Mesenchymal stem cell (in vitro differentiated cells and primary cell): ENCODE data around the gene LRRN4.
"Not testable (repeated sequence)": the region's sequence is repeated elsewhere in the genome, so short reads cannot be mapped to it uniquely, and the experiment has no call there.

Source experiments
- DNase-seq: peaks from one replicate; pipeline ENCODE4 v3.0.0-alpha.2; 2013
- H2AFZ ChIP-seq: one replicate; pipeline ENCODE4 v1.6.1; 2013; ENCODE audit warnings: low read depth, mild to moderate bottlenecking, control low read depth, inconsistent platforms, low read length, moderate library complexity
- H2AK5ac ChIP-seq: 2 replicates; pipeline ENCODE4 v1.6.1; 2013; ENCODE audit warnings: low read length, moderate library complexity, mild to moderate bottlenecking, inconsistent platforms; ENCODE audit not compliant: severe bottlenecking
- H2BK120ac ChIP-seq: one replicate; pipeline ENCODE4 v1.6.1; 2013; ENCODE audit warnings: low read depth, mild to moderate bottlenecking, inconsistent platforms, low read length, moderate library complexity
- H2BK12ac ChIP-seq, 2 experiments: one replicate each; pipeline ENCODE4 v1.6.1; 2013; ENCODE audit warnings: inconsistent platforms in 2 of 2, low read length in 2 of 2, mild to moderate bottlenecking in 2 of 2, moderate library complexity in 2 of 2, control low read depth in 1 of 2
- H2BK15ac ChIP-seq: one replicate; pipeline ENCODE4 v1.6.1; 2013; ENCODE audit warnings: mild to moderate bottlenecking, low read depth, inconsistent platforms; ENCODE audit not compliant: poor library complexity, severe bottlenecking
- H2BK5ac ChIP-seq: 2 replicates; pipeline ENCODE4 v1.6.1; 2013; ENCODE audit warnings: low read depth, mild to moderate bottlenecking, low read length, control low read depth, inconsistent platforms; ENCODE audit not compliant: poor library complexity, severe bottlenecking
- H3K14ac ChIP-seq, 2 experiments: one replicate each; pipeline ENCODE4 v1.6.1; 2013; ENCODE audit warnings: inconsistent platforms in 2 of 2, low read length in 2 of 2, control low read depth in 1 of 2, mild to moderate bottlenecking in 1 of 2, moderate library complexity in 1 of 2
- H3K18ac ChIP-seq, 2 experiments: one replicate each; pipeline ENCODE4 v1.6.1; 2013; ENCODE audit warnings: inconsistent platforms in 2 of 2, low read length in 2 of 2, control low read depth in 1 of 2, low read depth in 1 of 2, mild to moderate bottlenecking in 1 of 2
- H3K23ac ChIP-seq, 2 experiments: one replicate each; pipeline ENCODE4 v1.6.1; 2013; ENCODE audit warnings: inconsistent platforms in 2 of 2, low read length in 2 of 2, mild to moderate bottlenecking in 2 of 2, moderate library complexity in 2 of 2, control low read depth in 1 of 2
- H3K27ac ChIP-seq: 2 replicates; pipeline ENCODE4 v1.5.1; 2013; ENCODE audit warnings: mild to moderate bottlenecking, moderate library complexity, low read length, control low read depth, inconsistent platforms; ENCODE audit not compliant: poor library complexity, severe bottlenecking
- H3K27me3 ChIP-seq, 2 experiments: 2 replicates each; pipeline versions ENCODE4 v1.6.1 to v1.7.0; 2013; ENCODE audit warnings: low read length in 2 of 2, mild to moderate bottlenecking in 2 of 2, moderate library complexity in 2 of 2, control low read depth in 1 of 2, inconsistent platforms in 1 of 2; ENCODE audit not compliant: control insufficient read depth in 1 of 2, insufficient read depth in 1 of 2
- H3K36me3 ChIP-seq, 2 experiments: 2 replicates each; pipeline versions ENCODE4 v1.6.1 to v1.7.0; 2013; ENCODE audit warnings: low read length in 2 of 2, control low read depth in 1 of 2, inconsistent platforms in 1 of 2, low read depth in 1 of 2, mild to moderate bottlenecking in 1 of 2; ENCODE audit not compliant: insufficient read depth in 2 of 2, control insufficient read depth in 1 of 2
- H3K4ac ChIP-seq, 2 experiments: one replicate each; pipeline ENCODE4 v1.6.1; 2013; ENCODE audit warnings: inconsistent platforms in 2 of 2, low read length in 2 of 2, mild to moderate bottlenecking in 2 of 2, moderate library complexity in 2 of 2, control low read depth in 1 of 2, low read depth in 1 of 2
- H3K4me1 ChIP-seq: 2 replicates; pipeline ENCODE4 v1.6.1; 2013; ENCODE audit warnings: low read depth, low read length, control low read depth; ENCODE audit not compliant: control insufficient read depth, insufficient read depth
- H3K4me2 ChIP-seq: 2 replicates; pipeline ENCODE4 v1.6.1; 2013; ENCODE audit warnings: low read length, mild to moderate bottlenecking, inconsistent platforms; ENCODE audit not compliant: poor library complexity, severe bottlenecking
- H3K4me3 ChIP-seq, 2 experiments: 2 replicates each; pipeline versions ENCODE4 v1.5.1 to v1.7.0; 2013; ENCODE audit warnings: low read length in 2 of 2, mild to moderate bottlenecking in 2 of 2, control low read depth in 1 of 2, low read depth in 1 of 2; ENCODE audit not compliant: insufficient read depth in 1 of 2
- H3K79me1 ChIP-seq: replicated peaks from 2 replicates; pipeline ENCODE4 v1.6.1; 2013; ENCODE audit warnings: mild to moderate bottlenecking, control low read depth, low read length, inconsistent platforms; ENCODE audit not compliant: poor library complexity, severe bottlenecking
- H3K9ac ChIP-seq: 2 replicates; pipeline ENCODE4 v1.7.0; 2013; ENCODE audit warnings: mild to moderate bottlenecking, low read length, moderate library complexity
- H3K9me3 ChIP-seq: 2 replicates; pipeline ENCODE4 v1.7.0; 2013; ENCODE audit warnings: mild to moderate bottlenecking, low read length; ENCODE audit not compliant: control insufficient read depth
- H4K8ac ChIP-seq: one replicate; pipeline ENCODE4 v1.6.1; 2013; ENCODE audit warnings: inconsistent platforms, mild to moderate bottlenecking, low read length, moderate library complexity
- H4K91ac ChIP-seq: one replicate; pipeline ENCODE4 v1.6.1; 2013; ENCODE audit warnings: mild to moderate bottlenecking, low read length, inconsistent platforms
- WGBS: methylation state at CpG from one replicate; pipeline ENCODE4 v1.1.7; 2013; ENCODE audit warnings: mixed read lengths; 5-methylcytosine and 5-hydroxymethylcytosine counted together

The LRRN4 gene

GRCh38 chr20:6057139-6057538, 3.3 kb upstream of the LRRN4 start:
- H3K4me1 ChIP-seq: peaks cover 30% of the 10 kb centered on the region
- no peak overlapping the region for H3K4me2 ChIP-seq
- H3K27ac ChIP-seq: no peak overlapping the region
- no peaks in the 10 kb centered on the region for H3K9me3 ChIP-seq
- H4K8ac ChIP-seq: no peak overlapping the region
- no peak overlapping the region for H3K18ac ChIP-seq
- H2BK120ac ChIP-seq: no peak overlapping the region
- H3K4ac ChIP-seq: peak overlapping the region in 1 of 2 experiments; percentile 55
- H3K4me3 ChIP-seq: no peak overlapping the region
- H4K91ac ChIP-seq: no peak overlapping the region
- no peaks in the 10 kb centered on the region for H3K79me1 ChIP-seq
- no peaks in the 10 kb centered on the region for H3K36me3 ChIP-seq
- H3K14ac ChIP-seq: no peak overlapping the region
- no peak overlapping the region for H3K9ac ChIP-seq
- H2BK15ac ChIP-seq: no peak overlapping the region
- no peak overlapping the region for H3K23ac ChIP-seq
- H2AFZ ChIP-seq: no peak overlapping the region
- 92% methylated on average over 2 of the region's 2 CpGs for WGBS
- H3K27me3 ChIP-seq: peaks cover 0 to 38% of the 10 kb centered on the region in 2 experiments
- no peak for DNase-seq
- no peak overlapping the region for H2BK5ac ChIP-seq
- peak overlapping the region; percentile 23 for H2AK5ac ChIP-seq
- no peak overlapping the region for H2BK12ac ChIP-seq

GRCh38 chr20:6055981-6056569, 2.2 kb upstream of the LRRN4 start:
- H3K27me3 ChIP-seq: peaks cover 0 to 41% of the 10 kb centered on the region in 2 experiments
- peak overlapping the region in 1 of 2 experiments; percentile 22 for H3K14ac ChIP-seq
- no peak overlapping the region for H3K27ac ChIP-seq
- peak overlapping the region; percentile 44 to 60 for H2BK12ac ChIP-seq
- H2BK5ac ChIP-seq: no peak overlapping the region
- DNase-seq: peak; percentile 40
- no peak overlapping the region for H2AFZ ChIP-seq
- H3K9ac ChIP-seq: no peak overlapping the region
- peak overlapping the region; percentile 19 for H2AK5ac ChIP-seq
- no peaks in the 10 kb centered on the region for H3K79me1 ChIP-seq
- no peak overlapping the region for H3K4ac ChIP-seq
- H2BK120ac ChIP-seq: no peak overlapping the region
- no peak overlapping the region for H3K4me3 ChIP-seq
- no peaks in the 10 kb centered on the region for H3K36me3 ChIP-seq
- WGBS: 82% methylated on average over 9 of the region's 9 CpGs
- no peak overlapping the region for H2BK15ac ChIP-seq
- no peaks in the 10 kb centered on the region for H3K9me3 ChIP-seq
- H3K4me2 ChIP-seq: no peak overlapping the region
- H3K23ac ChIP-seq: no peak overlapping the region
- H4K91ac ChIP-seq: peak overlapping the region; percentile 34
- peak overlapping the region; percentile 71 for H4K8ac ChIP-seq
- H3K18ac ChIP-seq: peak overlapping the region; percentile 10 to 79
- peaks cover 34% of the 10 kb centered on the region for H3K4me1 ChIP-seq

GRCh38 chr20:6055161-6055783, 1.4 kb upstream of the LRRN4 start:
- Histone ChIP-seq H2BK120ac (no peak overlapping the region), H3K4me3 (no peak overlapping the region), H3K9ac (no peak overlapping the region), H3K18ac (peak overlapping the region in 1 of 2 experiments; percentile 79), H2AK5ac (peak overlapping the region; percentile 82), H4K91ac (peak overlapping the region; percentile 36), H3K23ac (no peak overlapping the region), H2BK15ac (no peak overlapping the region), H3K4me1 (peaks cover 39% of the 10 kb centered on the region), H3K4me2 (no peak overlapping the region), H3K14ac (peak overlapping the region in 1 of 2 experiments; percentile 38), H3K79me1 (no peaks in the 10 kb centered on the region), H2AFZ (no peak overlapping the region), H3K36me3 (no peaks in the 10 kb centered on the region), H2BK12ac (peak overlapping the region in 1 of 2 experiments; percentile 87), H3K27me3 (peaks cover 0 to 47% of the 10 kb centered on the region in 2 experiments), H3K4ac (peak overlapping the region in 1 of 2 experiments; percentile 77), H4K8ac (peak overlapping the region; percentile 69), H3K27ac (no peak overlapping the region), H2BK5ac (no peak overlapping the region), H3K9me3 (no peaks in the 10 kb centered on the region)
- 16% methylated on average over 8 of the region's 10 CpGs for WGBS
- DNase-seq: peak; percentile 93

- not testable (repeated sequence) for H2AK5ac ChIP-seq, H2AFZ ChIP-seq, H3K4ac ChIP-seq, H3K4me2 ChIP-seq, H3K14ac ChIP-seq, H2BK12ac ChIP-seq, H4K91ac ChIP-seq, H3K23ac ChIP-seq, H3K9ac ChIP-seq, H3K9me3 ChIP-seq, H3K18ac ChIP-seq, H4K8ac ChIP-seq, H3K4me3 ChIP-seq, H3K36me3 ChIP-seq, H2BK120ac ChIP-seq, H2BK15ac ChIP-seq, H3K79me1 ChIP-seq, H2BK5ac ChIP-seq
- 18% methylated on average over 4 of the region's 4 CpGs for WGBS
- Histone ChIP-seq H3K27ac (peak overlapping the region; percentile 94), H3K4me1 (peaks cover 39% of the 10 kb centered on the region), H3K27me3 (peaks cover 0 to 43% of the 10 kb centered on the region in 2 experiments)
- peak; percentile 53 for DNase-seq
These were observed 810 bp upstream of the LRRN4 start for GRCh38 chr20:6054689-6055051.
